HCT116 (cell line): ENCODE measurements around the gene TRIM41. TPM values are rescaled to one million over a fixed set of nuclear protein-coding genes. Genes with fewer than 3 reads are reported as not detected.

Experiments
- ATAC-seq: fragments of 200-7000 bp; cut with Tn5 transposase; 2 replicates; pipeline ENCODE4 v1.9.1; 2020; ENCODE audit warnings: mild to moderate bottlenecking, moderate library complexity
- BruUV-seq: library from RNA; stranded (reverse); fragments of 400-500 nt; replicated peaks from 2 replicates; lab custom pipeline; 2021; lab: Mats Ljungman, UMichigan
- CTCF ChIA-PET: fragments of 300-600 bp; sonication (Branson Sonifier 250); formaldehyde crosslinking; loops from one replicate; lab custom pipeline; 2021; ENCODE audit warnings: antibody characterized with exemption; lab: Charles Lee
- POLR2A ChIA-PET: fragments of 300-600, 350-600 bp; sonication (Branson Sonifier 250); formaldehyde crosslinking; loops from one replicate; lab custom pipeline; 2021; ENCODE audit warnings: antibody characterized with exemption; lab: Charles Lee
- RAD21 ChIA-PET, 2 experiments: fragments of 300-600 bp; sonication (Branson Sonifier 250); formaldehyde crosslinking; loops; one replicate each; lab custom pipeline; 2023; ENCODE audit warnings: low total read pairs in 2 of 2; ENCODE audit not compliant: uncharacterized antibody in 2 of 2, unreplicated experiment in 2 of 2, low non-redundant PET in 1 of 2; lab: Charles Lee
- DNase-seq: peaks from one replicate; pipeline ENCODE4 v3.0.0-alpha.2; 2010; ENCODE audit warnings: low read depth, low spot score
- H2AFZ ChIP-seq: fragments of 200-600 bp; shearing (Covaris generic), sonication (generic); 2 replicates; pipeline ENCODE4 v1.6.1; 2017; ENCODE audit warnings: low read depth, mixed run types, mixed read lengths, antibody characterized with exemption, low read length; ENCODE audit not compliant: poor library complexity, severe bottlenecking
- H3K27ac ChIP-seq: 2 replicates; pipeline ENCODE4 v1.5.1; 2012; ENCODE audit warnings: low read depth, low read length
- H3K27me3 ChIP-seq: fragments of 200-600 bp; sonication (generic); 2 replicates; pipeline ENCODE4 v1.6.1; 2016; ENCODE audit warnings: mixed run types, low read length, mixed read lengths; ENCODE audit not compliant: insufficient read depth
- H3K36me3 ChIP-seq, 2 experiments: fragments of 200-500 bp in 1 of 2; fragments of 200-600 bp in 1 of 2; sonication (Bioruptor generic) in 1 of 2; sonication (generic) in 1 of 2; 2 replicates each; pipeline versions ENCODE4 v1.5.1 to v1.6.1; 2014 to 2016; ENCODE audit warnings: low read length in 2 of 2, inconsistent platforms in 1 of 2, mixed read lengths in 1 of 2, mixed run types in 1 of 2; ENCODE audit not compliant: insufficient read depth in 2 of 2, control insufficient read depth in 1 of 2
- H3K4me1 ChIP-seq, 2 experiments: fragments of 200-600 bp in 1 of 2; sonication (generic) in 1 of 2; 2 replicates each; pipeline versions ENCODE4 v1.5.1 to v1.6.1; 2012 to 2017; ENCODE audit warnings: low read length in 2 of 2, inconsistent platforms in 1 of 2, mild to moderate bottlenecking in 1 of 2, mixed read lengths in 1 of 2, mixed run types in 1 of 2, moderate library complexity in 1 of 2; ENCODE audit not compliant: insufficient read depth in 2 of 2, control insufficient read depth in 1 of 2
- H3K4me2 ChIP-seq: fragments of 200-600 bp; sonication (generic); 2 replicates; pipeline ENCODE4 v1.6.1; 2017; ENCODE audit warnings: mixed run types, low read length, mixed read lengths
- H3K4me3 ChIP-seq, 2 experiments: fragments of 200-600 bp in 1 of 2; sonication (generic) in 1 of 2; replicated peaks in 1 of 2; 2 replicates each; pipeline ENCODE4 v1.5.1; 2011 to 2016; ENCODE audit warnings: low read length in 2 of 2, control low read depth in 1 of 2, low read depth in 1 of 2, mild to moderate bottlenecking in 1 of 2, mixed read lengths in 1 of 2, mixed run types in 1 of 2
- H3K79me2 ChIP-seq: fragments of 200-600 bp; sonication (generic); 2 replicates; pipeline ENCODE4 v1.6.1; 2017; ENCODE audit warnings: mild to moderate bottlenecking, mixed run types, low read length, moderate library complexity, mixed read lengths; ENCODE audit not compliant: insufficient read depth
- H3K9ac ChIP-seq: fragments of 200-600 bp; sonication (generic); 2 replicates; pipeline ENCODE4 v1.6.1; 2016; ENCODE audit warnings: low read length, mixed read lengths
- H3K9me2 ChIP-seq: fragments of 200-600 bp; sonication (generic), shearing (Covaris generic); 2 replicates; pipeline ENCODE4 v1.6.1; 2017; ENCODE audit warnings: mixed run types, mild to moderate bottlenecking, moderate library complexity; ENCODE audit not compliant: insufficient read depth
- H3K9me3 ChIP-seq, 2 experiments: fragments of 200-500 bp in 1 of 2; fragments of 200-600 bp in 1 of 2; sonication (Bioruptor generic) in 1 of 2; sonication (generic) in 1 of 2; 2 replicates each; pipeline ENCODE4 v1.6.1; 2014 to 2017; ENCODE audit warnings: low read length in 2 of 2, mixed read lengths in 2 of 2, inconsistent platforms in 1 of 2, low read depth in 1 of 2, mild to moderate bottlenecking in 1 of 2, mixed run types in 1 of 2, moderate library complexity in 1 of 2; ENCODE audit not compliant: control insufficient read depth in 1 of 2, insufficient read depth in 1 of 2
- H4K20me1 ChIP-seq: fragments of 200-600 bp; sonication (generic), shearing (Covaris generic); 2 replicates; pipeline ENCODE4 v1.6.1; 2017; ENCODE audit warnings: mixed run types, mild to moderate bottlenecking, moderate library complexity; ENCODE audit not compliant: insufficient read depth
- CBX3 ChIP-seq: IDR thresholded peaks from 2 replicates; pipeline ENCODE4 v1.6.1; 2012; ENCODE audit warnings: low read depth
- CEBPB ChIP-seq: IDR thresholded peaks from 2 replicates; pipeline ENCODE4 v1.6.1; 2012; ENCODE audit warnings: low read depth
- CTCF ChIP-seq, 3 experiments: fragments of 200-600 bp in 1 of 3; sonication (generic) in 1 of 3; IDR thresholded peaks in 2 of 3; conservative IDR thresholded peaks in 1 of 3; 2 replicates each; pipeline ENCODE4 v1.5.1; 2012 to 2017; ENCODE audit warnings: low read depth in 2 of 3, low read length in 2 of 3, antibody characterized with exemption in 1 of 3, borderline replicate concordance in 1 of 3, control low read depth in 1 of 3, mild to moderate bottlenecking in 1 of 3, mixed read lengths in 1 of 3, mixed run types in 1 of 3, moderate library complexity in 1 of 3; ENCODE audit not compliant: insufficient read depth in 1 of 3
- ELF1 ChIP-seq: IDR thresholded peaks from 2 replicates; pipeline ENCODE4 v1.6.1; 2012; ENCODE audit warnings: low read depth, borderline replicate concordance
- EZH2phosphoT487 ChIP-seq: fragments of 200-600 bp; IDR thresholded peaks from 2 replicates; pipeline ENCODE4 v1.6.1; 2018; ENCODE audit warnings: antibody characterized with exemption, borderline replicate concordance
- MAX ChIP-seq: IDR thresholded peaks from 2 replicates; pipeline ENCODE4 v1.6.1; 2012
- POLR2A ChIP-seq: IDR thresholded peaks from 2 replicates; pipeline ENCODE4 v1.7.0; 2011; ENCODE audit warnings: borderline replicate concordance; ENCODE audit not compliant: insufficient read depth, insufficient read length; ENCODE audit errors: extremely low read depth
- SIN3A ChIP-seq: IDR thresholded peaks from 2 replicates; pipeline ENCODE4 v1.6.1; 2012; ENCODE audit warnings: low read depth
- ZBTB33 ChIP-seq: IDR thresholded peaks from 2 replicates; pipeline ENCODE4 v1.6.1; 2011; ENCODE audit warnings: mild to moderate bottlenecking, low read length, moderate library complexity; ENCODE audit not compliant: insufficient replicate concordance; ENCODE audit errors: extremely low read depth
- intact Hi-C: fragments of 100-400 bp; cut with micrococcal nuclease; formaldehyde crosslinking; loops from 2 replicates; pipeline ENCODE4 v1.10.0; 2022
- total RNA-seq: library from RNA; stranded (reverse); gene quantifications from one replicate; pipeline ENCODE4 v1.2.1, GENCODE V29; 2021; ENCODE audit not compliant: unreplicated experiment

TRIM41 gene
- total RNA-seq, 1 experiment from 2014 or later, result 51.8 TPM

GRCh38 chr5:181200816-181201215, 22.3 kb upstream of the TRIM41 start:
- Histone ChIP-seq H3K4me3 (no peak overlapping the region), H3K9me2 (no peaks in the 10 kb centered on the region), H3K4me1 (peaks cover 8 to 16% of the 10 kb centered on the region in 2 experiments), H3K27me3 (no peaks in the 10 kb centered on the region), H3K27ac (no peak overlapping the region), H3K9ac (no peak overlapping the region), H4K20me1 (no peaks in the 10 kb centered on the region), H3K36me3 (no peaks in the 10 kb centered on the region), H3K79me2 (no peaks in the 10 kb centered on the region; the same call in 1 of the 2 replicates), H3K9me3 (no peaks in the 10 kb centered on the region), H2AFZ (no peak overlapping the region), H3K4me2 (no peak overlapping the region)
- intact Hi-C loops, result no loop called here
- BruUV-seq, result TSS peak; percentile 6
- ATAC-seq (no peak), DNase-seq (no peak)
- TF ChIP-seq ELF1, result no peak
- no peak for TF ChIP-seq CEBPB
- TF ChIP-seq POLR2A, result no peak
- TF ChIP-seq CBX3, result no peak
- TF ChIP-seq MAX, result no peak
- no peak for TF ChIP-seq EZH2phosphoT487
- no peak for TF ChIP-seq ZBTB33
- TF ChIP-seq SIN3A, result no peak
- RAD21 ChIA-PET, result no interaction called here
- POLR2A ChIA-PET, result no interaction called here
- CTCF ChIA-PET, result no interaction called here

GRCh38 chr5:181203093-181203711, 19.9 kb upstream of the TRIM41 start:
- BruUV-seq, result TSS peak; percentile 52
- ATAC-seq, result no peak
- no peaks in the 10 kb centered on the region for H3K36me3 ChIP-seq
- H2AFZ ChIP-seq, result no peak overlapping the region
- H3K79me2 ChIP-seq, result no peaks in the 10 kb centered on the region; the same call in 1 of the 2 replicates
- peaks cover 12 to 38% of the 10 kb centered on the region in 2 experiments for H3K4me1 ChIP-seq
- H3K4me3 ChIP-seq, result peak overlapping the region; percentile 70 to 73
- intact Hi-C loops, result no loop called here
- no peaks in the 10 kb centered on the region for H4K20me1 ChIP-seq
- POLR2A ChIA-PET, result interaction anchor here (1.0 to 2.7 kb wide), 2 partner anchors 12 to 20 kb away, joined by 3 to 11 read pairs; partner anchors contain the start of gene TRIM41
- RAD21 ChIA-PET, result no interaction called here
- peak overlapping the region; percentile 93 for H3K27ac ChIP-seq
- H3K4me2 ChIP-seq, result peak overlapping the region; percentile 94
- peak overlapping the region; percentile 78 for H3K9ac ChIP-seq
- H3K9me2 ChIP-seq, result no peaks in the 10 kb centered on the region
- H3K27me3 ChIP-seq, result no peaks in the 10 kb centered on the region
- H3K9me3 ChIP-seq, result no peaks in the 10 kb centered on the region
- DNase-seq, result no peak
- TF ChIP-seq CBX3 (no peak), CTCF (IDR thresholded peaks at IDR 0.05 in 2 of 3, conservative IDR thresholded peaks at IDR 0.05 in 1 of 3; ENCODE audit: borderline replicate concordance in 1 of 3, insufficient read depth in 1 of 3, low read depth in 2 of 3, low read length in 2 of 3) (no peak), CEBPB (no peak)
- TF ChIP-seq, all 23 proteins: peak for 0
- CTCF ChIA-PET, result no interaction called here
